Lower leg skin (tissue), 4 donors: ENCODE results near the gene IL18BP. TPM values are rescaled to one million over a fixed set of nuclear protein-coding genes. Genes with fewer than 3 reads are reported as not detected.

Source experiments
- DNase-seq, 2 donors: peaks; one replicate each; pipeline ENCODE4 v3.0.0-alpha.2; 2019; ENCODE audit warnings: low spot score in 2 of 2
- H3K4me3 ChIP-seq: fragments of 200-600 bp; sonication (generic); 2 replicates; pipeline ENCODE4 v1.5.1; 2017; ENCODE audit warnings: mild to moderate bottlenecking, low read depth; ENCODE audit not compliant: poor library complexity, severe bottlenecking
- POLR2A ChIP-seq, 2 donors: fragments of 450-650 bp; IDR thresholded peaks; one replicate each; pipeline ENCODE4 v1.6.1; 2016 to 2017; ENCODE audit warnings: antibody characterized with exemption in 2 of 2, mild to moderate bottlenecking in 1 of 2, moderate library complexity in 1 of 2
- WGBS, 2 donors: methylation state at CpG; one replicate each; pipeline ENCODE4 v1.1.5; 2018; 5-methylcytosine and 5-hydroxymethylcytosine counted together
- intact Hi-C: fragments of 100-400 bp; cut with DNase I; formaldehyde crosslinking; loops from one replicate; pipeline ENCODE4 v1.15.0; 2023; ENCODE audit warnings: low total_unique reads
- total RNA-seq, 4 donors: library from RNA; depleted of rRNA; stranded (reverse); fragments of >200 nt; gene quantifications; one replicate each; pipeline ENCODE4 v1.1.0, GENCODE V29; 2016
- TF ChIP-seq, protein P1 (sequence below), 3 donors: fragments of 450-650 bp; IDR thresholded peaks; one replicate each; pipeline ENCODE4 v1.5.1; 2016; ENCODE audit warnings: antibody characterized with exemption in 3 of 3, mild to moderate bottlenecking in 3 of 3, moderate library complexity in 2 of 3

Gene IL18BP
- total RNA-seq, 4 donors from 2014 or later, result 3.0 to 9.1 (median 5.6) TPM

DNA sequence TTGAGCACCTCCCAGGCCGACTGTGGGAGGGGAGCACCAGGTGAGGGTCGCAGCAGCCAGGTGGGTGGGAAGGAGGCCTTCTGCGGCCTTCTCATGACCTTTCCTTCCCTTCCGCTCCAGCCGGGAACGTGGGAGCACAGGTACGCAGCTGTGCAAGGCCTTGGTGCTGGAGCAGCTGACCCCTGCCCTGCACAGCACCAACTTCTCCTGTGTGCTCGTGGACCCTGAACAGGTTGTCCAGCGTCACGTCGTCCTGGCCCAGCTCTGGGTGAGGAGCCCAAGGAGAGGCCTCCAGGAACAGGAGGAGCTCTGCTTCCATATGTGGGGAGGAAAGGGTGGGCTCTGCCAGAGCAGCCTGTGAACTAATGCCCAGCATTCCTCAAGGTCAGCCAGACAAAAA, 2.6 kb downstream of the IL18BP start:
- no peak for DNase-seq
- H3K4me3 ChIP-seq, result no peak overlapping the region
- WGBS, 2 donors, result 83 to 89% methylated on average over 11 of the region's 11 CpGs
- TF ChIP-seq POLR2A (IDR thresholded peaks at IDR 0.05), result no peak
- TF ChIP-seq, protein P1, sequence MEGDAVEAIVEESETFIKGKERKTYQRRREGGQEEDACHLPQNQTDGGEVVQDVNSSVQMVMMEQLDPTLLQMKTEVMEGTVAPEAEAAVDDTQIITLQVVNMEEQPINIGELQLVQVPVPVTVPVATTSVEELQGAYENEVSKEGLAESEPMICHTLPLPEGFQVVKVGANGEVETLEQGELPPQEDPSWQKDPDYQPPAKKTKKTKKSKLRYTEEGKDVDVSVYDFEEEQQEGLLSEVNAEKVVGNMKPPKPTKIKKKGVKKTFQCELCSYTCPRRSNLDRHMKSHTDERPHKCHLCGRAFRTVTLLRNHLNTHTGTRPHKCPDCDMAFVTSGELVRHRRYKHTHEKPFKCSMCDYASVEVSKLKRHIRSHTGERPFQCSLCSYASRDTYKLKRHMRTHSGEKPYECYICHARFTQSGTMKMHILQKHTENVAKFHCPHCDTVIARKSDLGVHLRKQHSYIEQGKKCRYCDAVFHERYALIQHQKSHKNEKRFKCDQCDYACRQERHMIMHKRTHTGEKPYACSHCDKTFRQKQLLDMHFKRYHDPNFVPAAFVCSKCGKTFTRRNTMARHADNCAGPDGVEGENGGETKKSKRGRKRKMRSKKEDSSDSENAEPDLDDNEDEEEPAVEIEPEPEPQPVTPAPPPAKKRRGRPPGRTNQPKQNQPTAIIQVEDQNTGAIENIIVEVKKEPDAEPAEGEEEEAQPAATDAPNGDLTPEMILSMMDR (IDR thresholded peaks at IDR 0.05), result no peak
- intact Hi-C loops, result no loop called here

DNA sequence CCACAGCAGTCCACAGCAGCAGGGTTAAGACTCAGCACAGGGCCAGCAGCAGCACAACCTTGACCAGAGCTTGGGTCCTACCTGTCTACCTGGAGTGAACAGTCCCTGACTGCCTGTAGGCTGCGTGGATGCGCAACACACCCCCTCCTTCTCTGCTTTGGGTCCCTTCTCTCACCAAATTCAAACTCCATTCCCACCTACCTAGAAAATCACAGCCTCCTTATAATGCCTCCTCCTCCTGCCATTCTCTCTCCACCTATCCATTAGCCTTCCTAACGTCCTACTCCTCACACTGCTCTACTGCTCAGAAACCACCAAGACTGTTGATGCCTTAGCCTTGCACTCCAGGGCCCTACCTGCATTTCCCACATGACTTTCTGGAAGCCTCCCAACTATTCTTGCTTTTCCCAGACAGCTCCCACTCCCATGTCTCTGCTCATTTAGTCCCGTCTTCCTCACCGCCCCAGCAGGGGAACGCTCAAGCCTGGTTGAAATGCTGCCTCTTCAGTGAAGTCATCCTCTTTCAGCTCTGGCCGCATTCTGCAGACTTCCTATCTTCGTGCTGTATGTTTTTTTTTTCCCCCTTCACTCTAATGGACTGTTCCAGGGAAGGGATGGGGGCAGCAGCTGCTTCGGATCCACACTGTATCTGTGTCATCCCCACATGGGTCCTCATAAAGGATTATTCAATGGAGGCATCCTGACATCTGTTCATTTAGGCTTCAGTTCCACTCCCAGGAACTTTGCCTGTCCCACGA, 3.3 kb downstream of the IL18BP start:
- WGBS, 2 donors, result 58 to 61% methylated on average over 10 of the region's 10 CpGs
- no peak for DNase-seq
- no peak for TF ChIP-seq POLR2A (IDR thresholded peaks at IDR 0.05)
- TF ChIP-seq, protein P1 (IDR thresholded peaks at IDR 0.05), result no peak
- intact Hi-C loops, result no loop called here
- no peak overlapping the region for H3K4me3 ChIP-seq

DNA sequence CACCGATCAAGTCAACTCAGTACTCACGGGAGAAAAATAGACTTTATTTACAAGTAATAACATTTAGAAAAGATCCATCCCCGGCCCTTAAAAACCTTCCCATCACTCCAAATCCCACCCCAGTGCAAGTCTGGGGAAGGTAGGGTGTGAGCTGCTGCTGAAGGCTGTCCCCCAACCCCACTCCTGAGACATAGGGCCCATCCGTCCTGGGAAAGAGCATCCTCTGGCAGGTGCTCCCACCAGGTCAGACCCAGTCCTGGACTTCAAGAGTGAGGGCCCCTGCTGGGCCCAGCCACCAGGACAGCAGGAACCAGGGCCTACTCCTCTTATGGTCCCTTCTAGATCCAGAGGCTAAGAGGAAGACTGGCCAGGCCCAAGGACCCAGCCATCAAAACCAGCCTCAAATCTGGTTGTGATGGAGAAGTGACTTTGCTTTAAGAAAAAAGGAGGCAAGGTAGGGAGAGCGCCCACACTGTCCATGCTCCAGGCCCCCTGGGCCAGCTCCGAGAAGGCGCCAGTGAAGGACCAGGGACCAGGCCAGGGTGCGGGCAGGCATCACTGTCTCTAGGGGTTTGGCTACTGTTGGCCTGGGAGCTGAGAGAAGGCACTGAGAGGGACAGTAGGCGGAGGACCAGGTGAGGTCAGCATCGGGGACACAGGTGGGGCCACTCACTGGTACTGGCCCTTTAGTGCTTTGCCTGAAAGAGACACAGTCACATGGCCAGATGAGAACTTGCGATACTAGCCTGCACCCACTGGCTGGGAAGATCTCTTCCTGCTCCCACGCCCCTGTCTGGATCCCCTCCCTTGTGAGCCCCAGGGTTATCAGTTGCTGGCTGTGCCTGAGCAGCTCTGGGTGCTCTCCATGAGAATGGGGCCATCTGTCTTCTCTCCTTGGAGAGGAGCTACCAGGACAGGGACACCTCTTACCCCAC, 4.4 kb downstream of the IL18BP start:
- H3K4me3 ChIP-seq, result no peak overlapping the region
- WGBS, 2 donors, result 73 to 79% methylated on average over 12 of the region's 12 CpGs
- DNase-seq, result peak in 1 of 2 donors; percentile 84
- intact Hi-C loops, result no loop called here
- TF ChIP-seq POLR2A (IDR thresholded peaks at IDR 0.05), result no peak
- TF ChIP-seq, protein P1 (IDR thresholded peaks at IDR 0.05), result no peak

DNA sequence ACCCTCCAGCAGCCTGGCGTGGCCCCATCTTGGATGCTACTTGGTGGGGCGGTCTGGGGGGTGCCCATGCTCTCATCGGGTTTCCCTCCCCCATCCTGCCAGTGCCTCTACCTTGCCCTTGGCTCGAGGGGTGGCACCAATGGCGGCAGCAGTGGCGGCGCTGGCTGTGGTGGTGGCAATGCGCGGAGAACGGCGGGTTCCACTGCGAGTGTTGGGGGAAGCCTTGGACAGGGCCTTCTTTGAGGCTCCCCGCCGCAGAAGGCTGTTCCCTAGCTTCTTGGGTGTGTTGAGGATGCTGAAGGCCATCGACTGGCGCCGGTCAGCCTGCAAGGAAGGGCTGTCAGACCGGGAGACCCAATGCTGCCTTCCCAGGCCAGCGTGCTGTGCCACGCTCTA, 5.1 kb downstream of the IL18BP start:
- no peak overlapping the region for H3K4me3 ChIP-seq
- 88 to 92% methylated on average over 19 to 20 of the region's 20 CpGs for WGBS, 2 donors
- peak in 1 of 2 donors; percentile 85 for DNase-seq
- intact Hi-C loops, result no loop called here
- no peak for TF ChIP-seq POLR2A (IDR thresholded peaks at IDR 0.05)
- TF ChIP-seq, protein P1 (IDR thresholded peaks at IDR 0.05), result no peak

DNA sequence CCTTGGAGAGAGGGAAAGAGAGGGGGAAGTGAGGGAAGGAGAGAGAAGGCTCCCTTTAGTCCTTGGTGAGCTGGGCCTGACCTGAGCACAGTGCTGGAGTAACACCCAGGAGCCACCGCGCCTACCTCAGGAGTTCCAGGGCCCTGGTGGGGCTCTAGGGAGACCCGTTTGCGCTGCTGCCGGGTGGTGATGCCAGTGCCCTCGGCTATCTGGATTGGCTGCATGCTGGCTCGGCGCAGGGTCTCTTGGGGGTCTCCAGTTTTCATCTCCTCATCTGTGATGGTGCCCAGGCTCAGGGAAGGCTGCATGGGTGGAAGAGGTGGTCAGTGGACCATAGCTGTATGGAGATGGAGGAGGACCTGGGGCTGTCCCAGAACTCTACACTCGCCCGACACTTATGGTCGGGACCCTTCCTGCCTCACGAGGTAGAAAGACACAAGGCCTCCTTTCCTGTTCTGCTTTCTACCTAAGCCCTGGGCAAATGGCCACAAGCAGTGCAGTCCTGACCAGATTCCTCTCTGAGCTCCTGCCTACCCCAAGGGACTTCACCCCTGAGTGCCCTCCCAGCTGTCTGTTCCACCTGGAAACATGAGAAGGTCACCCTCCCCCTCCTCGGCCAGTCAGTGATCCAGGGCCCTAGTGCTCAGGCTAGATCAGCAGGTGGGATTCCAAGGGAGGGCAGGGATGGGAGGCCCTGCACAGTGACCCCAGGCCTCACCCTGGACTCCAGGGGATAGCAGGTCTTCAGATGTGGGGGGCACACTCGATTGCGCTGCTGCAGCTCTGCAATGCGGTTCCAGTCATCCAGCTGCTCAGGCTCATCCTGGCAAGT, 6.0 kb downstream of the IL18BP start:
- TF ChIP-seq, protein P1 (IDR thresholded peaks at IDR 0.05), result no peak
- no peak for TF ChIP-seq POLR2A (IDR thresholded peaks at IDR 0.05)
- H3K4me3 ChIP-seq, result no peak overlapping the region
- intact Hi-C loops, result no loop called here
- WGBS, 2 donors, result 85 to 92% methylated on average over 16 of the region's 16 CpGs
- DNase-seq, result no peak
